ENCODE measurements around the gene F8. TPM values are rescaled to one million over a fixed set of nuclear protein-coding genes. Genes with fewer than 3 reads are reported as not detected.
"Not testable (repeated sequence)": the region's sequence is repeated elsewhere in the genome, so short reads cannot be mapped to it uniquely, and the experiment has no call there.

The F8 gene
- total and polyA plus RNA-seq, 9 of the 15 experiments (the other 6 are each of a cell fraction or from before 2014, with no cell fraction given) = 0.41 to 3.8 (median 0.91) TPM

DNA sequence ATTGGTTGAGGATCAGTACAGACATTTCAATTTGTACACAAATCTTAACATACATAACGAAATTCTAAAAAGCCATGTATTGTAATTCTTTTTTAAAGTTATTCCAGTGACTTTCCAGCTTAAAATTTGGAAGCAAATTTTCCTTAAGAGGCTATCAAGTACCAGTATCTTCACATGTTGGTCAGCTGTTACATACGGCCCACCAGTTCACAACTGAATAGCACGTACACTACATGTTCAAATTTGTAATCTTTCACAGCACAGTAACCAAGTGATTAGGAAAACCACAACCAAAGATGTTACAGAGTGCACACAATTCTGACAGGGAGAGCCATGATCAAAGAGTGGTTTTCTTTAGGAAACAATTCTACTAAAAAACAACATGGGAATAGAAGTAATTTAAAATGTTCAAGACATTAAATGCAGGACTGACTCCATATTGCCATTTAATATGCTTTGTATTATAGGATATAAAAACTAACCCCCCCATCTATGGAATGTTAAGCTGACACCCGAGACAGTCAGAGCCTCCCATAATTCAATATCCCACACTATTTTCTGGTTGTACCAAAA lies 206.1 kb downstream of the F8 start:
- peak overlapping the region in 1 of 2 experiments; percentile 69; a peak in 2 of 4 replicates for H3K9ac ChIP-seq (ENCODE audit: insufficient read depth in 1 of 2, low read depth in 2 of 2, low read length in 2 of 2)
- H3K9me3 ChIP-seq (replicated peaks; ENCODE audit: control insufficient read depth, insufficient read depth, low read depth, low read length); FAIRE-seq; H3K36me3 ChIP-seq (ENCODE audit: control insufficient read depth, insufficient read depth, low read length); CTCF ChIA-PET (ENCODE audit: low intra/inter-chr PET ratio); H4K20me1 ChIP-seq (replicated peaks; ENCODE audit: control insufficient read depth, insufficient read depth, low read length); H3K4me3 ChIP-seq; H3K9me1 ChIP-seq (ENCODE audit: control insufficient read depth, insufficient read depth, low read length); H3K4me2 ChIP-seq (ENCODE audit: insufficient read depth, low read length); H3K27me3 ChIP-seq (ENCODE audit: control insufficient read depth in 2 of 2, insufficient read depth in 2 of 2, low read length in 2 of 2); BruUV-seq (replicated peaks); POLR2A ChIA-PET; in situ Hi-C loops (cut with MboI); ATAC-seq; H3K79me2 ChIP-seq (ENCODE audit: control insufficient read depth, insufficient read depth, low read length); TF ChIP-seq NR4A1 (CRISPR knock-in tag; IDR thresholded peaks at IDR 0.05); NR2C1 (IDR thresholded peaks at IDR 0.05): not testable (repeated sequence)
- DNase-seq (ENCODE audit: extremely low read depth in 1 of 4, low spot score in 3 of 4) = peak in 1 of 4 experiments; percentile 42
- peak overlapping the region; percentile 85; the same call in 2 of the 3 replicates for H3K27ac ChIP-seq (ENCODE audit: extremely low read depth, low read depth, low read length)
- 0 out of 2 replicates have a peak overlapping the region, but pooled peaks have one; percentile 35 for H2AFZ ChIP-seq (ENCODE audit: low read depth, low read length)
- intact Hi-C loops (cut with micrococcal nuclease) = loop anchor here (5.0 kb wide), 2 partner anchors 54 to 444 kb away; partner anchors contain the start of genes DKC1 and FLNA
- 4% methylated on average over 4 of the region's 4 CpGs for WGBS (ENCODE audit: insufficient coverage, low coverage, missing lambda C conversion rate)
- H3K4me1 ChIP-seq (replicated peaks in 1 of 2; ENCODE audit: control insufficient read depth in 2 of 2, insufficient read depth in 2 of 2, low read length in 2 of 2) = peaks cover 14 to 41% of the 10 kb centered on the region in 2 experiments; a peak in 4 of 5 replicates
- TF ChIP-seq, protein P1, sequence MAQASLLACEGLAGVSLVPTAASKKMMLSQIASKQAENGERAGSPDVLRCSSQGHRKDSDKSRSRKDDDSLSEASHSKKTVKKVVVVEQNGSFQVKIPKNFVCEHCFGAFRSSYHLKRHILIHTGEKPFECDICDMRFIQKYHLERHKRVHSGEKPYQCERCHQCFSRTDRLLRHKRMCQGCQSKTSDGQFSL (CRISPR knock-in tag; IDR thresholded peaks at IDR 0.05) = not testable (repeated sequence)
- TF ChIP-seq, protein P1 (tag; IDR thresholded peaks at IDR 0.05) = peak in 1 of 2 experiments; percentile 81; a peak in 2 of 4 replicates
- TF ChIP-seq NR4A1 (tag; IDR thresholded peaks at IDR 0.05) (peak; percentile 89), KLF6 (CRISPR knock-in tag; IDR thresholded peaks at IDR 0.05; ENCODE audit: borderline replicate concordance) (peak; percentile 90), SMAD3 (CRISPR knock-in tag; conservative IDR thresholded peaks at IDR 0.05) (peak; percentile 62; the same call in 1 of the 2 replicates), SMAD4 (CRISPR knock-in tag; conservative IDR thresholded peaks at IDR 0.05) (peak; percentile 82), TEAD2 (tag; IDR thresholded peaks at IDR 0.05) (peak; percentile 62; the same call in 1 of the 2 replicates), TAF7 (tag; IDR thresholded peaks at IDR 0.05) (peak; percentile 37; the same call in 1 of the 2 replicates), NR2C1 (tag; IDR thresholded peaks at IDR 0.05) (peak; percentile 56)
- TF ChIP-seq, protein P2, sequence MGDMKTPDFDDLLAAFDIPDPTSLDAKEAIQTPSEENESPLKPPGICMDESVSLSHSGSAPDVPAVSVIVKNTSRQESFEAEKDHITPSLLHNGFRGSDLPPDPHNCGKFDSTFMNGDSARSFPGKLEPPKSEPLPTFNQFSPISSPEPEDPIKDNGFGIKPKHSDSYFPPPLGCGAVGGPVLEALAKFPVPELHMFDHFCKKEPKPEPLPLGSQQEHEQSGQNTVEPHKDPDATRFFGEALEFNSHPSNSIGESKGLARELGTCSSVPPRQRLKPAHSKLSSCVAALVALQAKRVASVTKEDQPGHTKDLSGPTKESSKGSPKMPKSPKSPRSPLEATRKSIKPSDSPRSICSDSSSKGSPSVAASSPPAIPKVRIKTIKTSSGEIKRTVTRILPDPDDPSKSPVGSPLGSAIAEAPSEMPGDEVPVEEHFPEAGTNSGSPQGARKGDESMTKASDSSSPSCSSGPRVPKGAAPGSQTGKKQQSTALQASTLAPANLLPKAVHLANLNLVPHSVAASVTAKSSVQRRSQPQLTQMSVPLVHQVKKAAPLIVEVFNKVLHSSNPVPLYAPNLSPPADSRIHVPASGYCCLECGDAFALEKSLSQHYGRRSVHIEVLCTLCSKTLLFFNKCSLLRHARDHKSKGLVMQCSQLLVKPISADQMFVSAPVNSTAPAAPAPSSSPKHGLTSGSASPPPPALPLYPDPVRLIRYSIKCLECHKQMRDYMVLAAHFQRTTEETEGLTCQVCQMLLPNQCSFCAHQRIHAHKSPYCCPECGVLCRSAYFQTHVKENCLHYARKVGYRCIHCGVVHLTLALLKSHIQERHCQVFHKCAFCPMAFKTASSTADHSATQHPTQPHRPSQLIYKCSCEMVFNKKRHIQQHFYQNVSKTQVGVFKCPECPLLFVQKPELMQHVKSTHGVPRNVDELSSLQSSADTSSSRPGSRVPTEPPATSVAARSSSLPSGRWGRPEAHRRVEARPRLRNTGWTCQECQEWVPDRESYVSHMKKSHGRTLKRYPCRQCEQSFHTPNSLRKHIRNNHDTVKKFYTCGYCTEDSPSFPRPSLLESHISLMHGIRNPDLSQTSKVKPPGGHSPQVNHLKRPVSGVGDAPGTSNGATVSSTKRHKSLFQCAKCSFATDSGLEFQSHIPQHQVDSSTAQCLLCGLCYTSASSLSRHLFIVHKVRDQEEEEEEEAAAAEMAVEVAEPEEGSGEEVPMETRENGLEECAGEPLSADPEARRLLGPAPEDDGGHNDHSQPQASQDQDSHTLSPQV (IDR thresholded peaks at IDR 0.05) = peak; percentile 95
- TF ChIP-seq, protein P3, sequence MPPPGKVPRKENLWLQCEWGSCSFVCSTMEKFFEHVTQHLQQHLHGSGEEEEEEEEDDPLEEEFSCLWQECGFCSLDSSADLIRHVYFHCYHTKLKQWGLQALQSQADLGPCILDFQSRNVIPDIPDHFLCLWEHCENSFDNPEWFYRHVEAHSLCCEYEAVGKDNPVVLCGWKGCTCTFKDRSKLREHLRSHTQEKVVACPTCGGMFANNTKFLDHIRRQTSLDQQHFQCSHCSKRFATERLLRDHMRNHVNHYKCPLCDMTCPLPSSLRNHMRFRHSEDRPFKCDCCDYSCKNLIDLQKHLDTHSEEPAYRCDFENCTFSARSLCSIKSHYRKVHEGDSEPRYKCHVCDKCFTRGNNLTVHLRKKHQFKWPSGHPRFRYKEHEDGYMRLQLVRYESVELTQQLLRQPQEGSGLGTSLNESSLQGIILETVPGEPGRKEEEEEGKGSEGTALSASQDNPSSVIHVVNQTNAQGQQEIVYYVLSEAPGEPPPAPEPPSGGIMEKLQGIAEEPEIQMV (tag; conservative IDR thresholded peaks at IDR 0.05; ENCODE audit: low read depth) = peak; percentile 73
- TF ChIP-seq, protein P4, sequence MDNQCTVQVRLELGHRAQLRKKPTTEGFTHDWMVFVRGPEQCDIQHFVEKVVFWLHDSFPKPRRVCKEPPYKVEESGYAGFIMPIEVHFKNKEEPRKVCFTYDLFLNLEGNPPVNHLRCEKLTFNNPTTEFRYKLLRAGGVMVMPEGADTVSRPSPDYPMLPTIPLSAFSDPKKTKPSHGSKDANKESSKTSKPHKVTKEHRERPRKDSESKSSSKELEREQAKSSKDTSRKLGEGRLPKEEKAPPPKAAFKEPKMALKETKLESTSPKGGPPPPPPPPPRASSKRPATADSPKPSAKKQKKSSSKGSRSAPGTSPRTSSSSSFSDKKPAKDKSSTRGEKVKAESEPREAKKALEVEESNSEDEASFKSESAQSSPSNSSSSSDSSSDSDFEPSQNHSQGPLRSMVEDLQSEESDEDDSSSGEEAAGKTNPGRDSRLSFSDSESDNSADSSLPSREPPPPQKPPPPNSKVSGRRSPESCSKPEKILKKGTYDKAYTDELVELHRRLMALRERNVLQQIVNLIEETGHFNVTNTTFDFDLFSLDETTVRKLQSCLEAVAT (IDR thresholded peaks at IDR 0.05) = peak; percentile 61 to 71; a peak in 3 of 4 replicates

Measured in K562 (cell line).